Endothelial cell of umbilical vein (primary cell): ENCODE measurements around the gene ITPKC.
"Not testable (repeated sequence)": the region's sequence is repeated elsewhere in the genome, so short reads cannot be mapped to it uniquely, and the experiment has no call there.

Experiments used
- EZH2 ChIP-seq: IDR thresholded peaks from 2 replicates; pipeline ENCODE4 v1.6.1; 2012; ENCODE audit warnings: borderline replicate concordance, low read depth, mild to moderate bottlenecking, moderate library complexity, low read length, inconsistent platforms; ENCODE audit not compliant: severe bottlenecking
- GATA2 ChIP-seq: IDR thresholded peaks from 2 replicates; pipeline ENCODE4 v1.7.0; 2011; ENCODE audit warnings: low read depth, mild to moderate bottlenecking, moderate library complexity, mixed read lengths, low read length; ENCODE audit not compliant: insufficient read length, insufficient read depth
- MYC ChIP-seq: IDR thresholded peaks from one replicate; pipeline ENCODE4 v1.6.1; 2011; ENCODE audit warnings: mild to moderate bottlenecking, low read depth, low read length
- POLR2A ChIP-seq: IDR thresholded peaks from 2 replicates; pipeline ENCODE4 v1.6.1; 2012; ENCODE audit warnings: low read depth, mild to moderate bottlenecking, control low read depth, low read length
- POLR2AphosphoS5 ChIP-seq: IDR thresholded peaks from 2 replicates; pipeline ENCODE4 v1.6.1; 2012; ENCODE audit warnings: low read depth, mild to moderate bottlenecking, control low read depth, low read length, moderate library complexity; ENCODE audit not compliant: insufficient read depth
- TF ChIP-seq, protein P1 (sequence below): IDR thresholded peaks from 2 replicates; pipeline ENCODE4 v1.6.1; 2011; ENCODE audit not compliant: insufficient read depth, insufficient read length
- TF ChIP-seq, protein P2 (sequence below), 2 donors: IDR thresholded peaks; 1 replicate in 1 of 2; 2 replicates in 1 of 2; pipeline ENCODE4 v1.5.1; 2011; ENCODE audit warnings: low read length in 2 of 2, mild to moderate bottlenecking in 2 of 2, moderate library complexity in 2 of 2, control low read depth in 1 of 2, inconsistent platforms in 1 of 2, low read depth in 1 of 2; ENCODE audit not compliant: insufficient read depth in 1 of 2; ENCODE audit errors: extremely low read depth in 1 of 2

DNA sequence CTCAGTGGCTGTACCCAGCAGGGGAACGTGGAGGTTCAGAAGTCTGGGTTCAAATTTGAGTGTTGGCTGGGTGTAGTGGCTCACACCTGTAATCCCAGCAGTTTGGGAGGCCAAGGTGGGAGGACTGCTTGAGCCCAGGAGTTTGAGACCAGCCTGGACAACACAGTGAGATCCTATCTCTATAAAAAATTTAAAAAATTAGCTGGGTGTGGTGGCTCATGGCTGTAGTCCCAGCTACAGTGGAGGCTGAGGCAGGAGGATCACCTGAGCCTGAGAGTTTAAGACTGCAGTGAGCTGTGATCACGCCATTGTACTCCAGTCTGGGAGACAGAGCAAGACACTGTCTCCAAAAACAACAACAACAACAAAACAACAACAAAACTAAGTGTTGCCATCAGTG lies 67.2 kb downstream of the ITPKC start:
- not testable (repeated sequence) for TF ChIP-seq GATA2, MYC, EZH2, POLR2AphosphoS5, POLR2A
- TF ChIP-seq, protein P1, sequence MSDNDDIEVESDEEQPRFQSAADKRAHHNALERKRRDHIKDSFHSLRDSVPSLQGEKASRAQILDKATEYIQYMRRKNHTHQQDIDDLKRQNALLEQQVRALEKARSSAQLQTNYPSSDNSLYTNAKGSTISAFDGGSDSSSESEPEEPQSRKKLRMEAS, result not testable (repeated sequence)
- TF ChIP-seq, protein P2, sequence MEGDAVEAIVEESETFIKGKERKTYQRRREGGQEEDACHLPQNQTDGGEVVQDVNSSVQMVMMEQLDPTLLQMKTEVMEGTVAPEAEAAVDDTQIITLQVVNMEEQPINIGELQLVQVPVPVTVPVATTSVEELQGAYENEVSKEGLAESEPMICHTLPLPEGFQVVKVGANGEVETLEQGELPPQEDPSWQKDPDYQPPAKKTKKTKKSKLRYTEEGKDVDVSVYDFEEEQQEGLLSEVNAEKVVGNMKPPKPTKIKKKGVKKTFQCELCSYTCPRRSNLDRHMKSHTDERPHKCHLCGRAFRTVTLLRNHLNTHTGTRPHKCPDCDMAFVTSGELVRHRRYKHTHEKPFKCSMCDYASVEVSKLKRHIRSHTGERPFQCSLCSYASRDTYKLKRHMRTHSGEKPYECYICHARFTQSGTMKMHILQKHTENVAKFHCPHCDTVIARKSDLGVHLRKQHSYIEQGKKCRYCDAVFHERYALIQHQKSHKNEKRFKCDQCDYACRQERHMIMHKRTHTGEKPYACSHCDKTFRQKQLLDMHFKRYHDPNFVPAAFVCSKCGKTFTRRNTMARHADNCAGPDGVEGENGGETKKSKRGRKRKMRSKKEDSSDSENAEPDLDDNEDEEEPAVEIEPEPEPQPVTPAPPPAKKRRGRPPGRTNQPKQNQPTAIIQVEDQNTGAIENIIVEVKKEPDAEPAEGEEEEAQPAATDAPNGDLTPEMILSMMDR (IDR thresholded peaks at IDR 0.05; ENCODE audit: extremely low read depth in 1 of 2, insufficient read depth in 1 of 2, low read depth in 1 of 2, low read length in 2 of 2), result not testable (repeated sequence)
